MG63 (cell line): ENCODE measurements around the gene NR2F1-AS1. TPM values are rescaled to one million over a fixed set of nuclear protein-coding genes. Genes with fewer than 3 reads are reported as not detected.

Experiments
- DNase-seq: peaks from one replicate; pipeline ENCODE4 v3.0.0-alpha.2; 2020
- H3K27me3 ChIP-seq: fragments of 250-450 bp; sonication (Bioruptor Pico); 2 replicates; pipeline ENCODE4 v1.5.1; 2020; ENCODE audit warnings: mild to moderate bottlenecking, moderate library complexity
- H3K36me3 ChIP-seq: fragments of 250-450 bp; sonication (Bioruptor Pico); 2 replicates; pipeline ENCODE4 v1.5.1; 2020; ENCODE audit warnings: mild to moderate bottlenecking, moderate library complexity
- H3K4me3 ChIP-seq: fragments of 250-450 bp; sonication (Bioruptor Pico); 2 replicates; pipeline ENCODE4 v1.5.1; 2020; ENCODE audit warnings: mild to moderate bottlenecking, moderate library complexity
- H3K9me3 ChIP-seq: fragments of 250-450 bp; sonication (Bioruptor Pico); 2 replicates; pipeline ENCODE4 v1.5.1; 2020; ENCODE audit warnings: mild to moderate bottlenecking, moderate library complexity
- total RNA-seq: library from RNA; depleted of rRNA; stranded (reverse); fragments of >200 nt; shearing (Covaris generic); gene quantifications from 2 replicates; pipeline ENCODE4 v1.2.3, GENCODE V29; 2014; ENCODE audit warnings: low replicate concordance

The NR2F1-AS1 gene
- total RNA-seq, 1 experiment from 2014 or later, result 15.1 TPM

DNA sequence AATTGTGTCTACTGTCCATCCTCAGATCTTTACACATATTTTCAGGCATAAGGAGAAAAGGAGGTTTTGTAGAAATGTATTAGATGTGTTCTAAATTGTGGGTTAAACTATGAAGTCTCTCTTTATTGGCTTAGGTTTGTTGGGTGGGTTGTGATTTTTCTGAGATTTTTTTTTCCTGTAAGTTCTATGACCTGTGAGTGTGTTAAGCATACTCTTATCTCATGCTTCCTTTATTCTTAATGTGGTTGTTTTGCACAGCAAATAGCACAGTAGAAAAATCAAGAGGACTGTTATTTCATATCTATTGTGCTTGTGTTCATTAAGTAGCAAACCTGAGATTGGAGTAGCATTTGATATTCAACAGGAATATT lies 25.3 kb upstream of the NR2F1-AS1 start:
- no peaks in the 10 kb centered on the region for H3K36me3 ChIP-seq
- no peaks in the 10 kb centered on the region for H3K9me3 ChIP-seq
- H3K27me3 ChIP-seq, result peaks cover 22% of the 10 kb centered on the region
- no peak overlapping the region for H3K4me3 ChIP-seq
- DNase-seq, result no peak

- no peak for DNase-seq
- peaks cover 7% of the 10 kb centered on the region for H3K27me3 ChIP-seq
- no peaks in the 10 kb centered on the region for H3K9me3 ChIP-seq
- no peaks in the 10 kb centered on the region for H3K36me3 ChIP-seq
- no peak overlapping the region for H3K4me3 ChIP-seq
Observed at GRCh38 chr5:93604644-93605515, 23.9 kb upstream of the NR2F1-AS1 start.

DNA sequence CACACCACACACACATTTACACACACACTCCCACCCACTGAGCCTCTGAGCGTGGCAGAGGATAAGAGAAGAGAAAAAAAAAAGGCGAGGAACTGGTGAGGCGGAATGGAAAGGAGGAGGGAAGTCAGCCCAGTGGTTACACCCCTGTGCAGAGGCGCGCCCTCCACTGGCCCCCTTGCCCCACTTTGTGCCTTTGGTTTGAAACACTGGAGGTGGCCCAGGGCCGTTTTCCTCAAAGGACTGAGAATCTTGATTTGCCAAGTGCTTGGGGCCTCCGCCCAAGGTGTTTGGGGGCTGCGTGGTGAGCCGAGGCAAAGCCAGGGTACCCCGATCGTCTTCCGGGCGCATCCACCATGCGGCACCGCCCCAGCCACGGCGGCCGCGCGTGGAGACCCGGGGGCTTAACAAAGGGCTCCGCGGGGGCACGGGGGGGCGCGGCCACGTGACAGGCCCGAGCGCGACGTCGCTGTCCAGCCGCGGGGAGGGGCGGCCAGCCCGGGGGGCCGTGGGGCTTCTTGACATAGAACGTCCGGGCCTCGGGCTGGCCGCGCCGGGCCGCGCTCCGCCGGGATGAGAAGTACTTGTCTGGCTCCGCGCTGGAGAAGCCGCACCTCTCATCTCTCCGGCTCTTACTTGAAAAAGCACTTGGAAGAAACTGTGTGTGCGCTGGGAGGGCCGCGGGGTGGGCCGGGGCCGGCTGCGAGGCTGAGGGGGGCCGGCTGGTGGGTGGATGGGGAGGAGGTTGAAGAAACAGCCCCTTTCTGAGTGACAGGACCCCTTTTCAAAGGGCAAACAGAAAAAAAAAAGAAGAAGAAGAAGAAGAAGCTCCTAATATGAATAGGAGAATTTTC lies 23.0 kb upstream of the NR2F1-AS1 start:
- Histone ChIP-seq H3K4me3 (peak overlapping the region; percentile 19; the same call in 1 of the 2 replicates), H3K9me3 (no peaks in the 10 kb centered on the region), H3K27me3 (no peaks in the 10 kb centered on the region; the same call in none of the 2 replicates), H3K36me3 (no peaks in the 10 kb centered on the region)
- peak; percentile 55 for DNase-seq

DNA sequence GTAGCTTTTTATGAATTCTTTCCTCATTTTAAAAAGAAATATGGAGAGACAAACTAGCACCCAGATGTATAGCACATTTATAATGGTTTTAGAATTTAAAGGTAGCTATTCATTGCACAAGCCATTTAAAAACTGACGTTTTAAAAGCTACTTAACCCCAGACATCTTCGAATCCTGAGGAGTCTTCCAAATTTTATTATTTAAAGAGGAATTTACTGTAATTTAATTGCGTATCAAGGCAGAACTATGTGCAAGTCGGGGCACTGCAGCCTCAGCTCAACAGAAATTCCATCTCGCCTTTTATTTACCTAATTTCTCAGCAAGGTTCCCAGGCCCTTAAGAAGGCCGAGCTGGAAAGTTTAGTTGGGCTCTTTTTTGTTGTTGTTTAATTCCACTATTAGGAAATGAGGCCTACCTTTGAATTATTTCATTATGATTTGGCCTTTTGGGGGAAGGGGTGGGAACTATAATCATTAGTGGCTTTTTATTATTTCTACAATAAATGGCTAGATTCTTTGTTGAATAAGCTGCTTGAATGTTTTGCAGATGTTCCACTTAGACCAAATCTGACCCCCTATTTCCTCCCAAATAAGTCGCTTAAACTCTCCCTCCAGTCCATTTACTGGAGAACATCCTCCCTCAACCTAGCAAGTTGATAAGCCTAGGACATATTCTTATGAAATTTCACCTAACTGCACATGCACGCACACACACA lies 22.2 kb upstream of the NR2F1-AS1 start:
- H3K27me3 ChIP-seq, result no peaks in the 10 kb centered on the region
- no peaks in the 10 kb centered on the region for H3K9me3 ChIP-seq
- H3K4me3 ChIP-seq, result no peak overlapping the region
- no peak for DNase-seq
- no peaks in the 10 kb centered on the region for H3K36me3 ChIP-seq

GRCh38 chr5:93602241-93603077 lies 21.4 kb upstream of the NR2F1-AS1 start:
- no peaks in the 10 kb centered on the region for H3K9me3 ChIP-seq
- H3K36me3 ChIP-seq, result no peaks in the 10 kb centered on the region
- no peak for DNase-seq
- no peak overlapping the region for H3K4me3 ChIP-seq
- H3K27me3 ChIP-seq, result no peaks in the 10 kb centered on the region

GRCh38 chr5:93601802-93602155 lies 20.8 kb upstream of the NR2F1-AS1 start:
- Histone ChIP-seq H3K36me3 (no peaks in the 10 kb centered on the region), H3K9me3 (no peaks in the 10 kb centered on the region), H3K27me3 (no peaks in the 10 kb centered on the region), H3K4me3 (no peak overlapping the region)
- no peak for DNase-seq

DNA sequence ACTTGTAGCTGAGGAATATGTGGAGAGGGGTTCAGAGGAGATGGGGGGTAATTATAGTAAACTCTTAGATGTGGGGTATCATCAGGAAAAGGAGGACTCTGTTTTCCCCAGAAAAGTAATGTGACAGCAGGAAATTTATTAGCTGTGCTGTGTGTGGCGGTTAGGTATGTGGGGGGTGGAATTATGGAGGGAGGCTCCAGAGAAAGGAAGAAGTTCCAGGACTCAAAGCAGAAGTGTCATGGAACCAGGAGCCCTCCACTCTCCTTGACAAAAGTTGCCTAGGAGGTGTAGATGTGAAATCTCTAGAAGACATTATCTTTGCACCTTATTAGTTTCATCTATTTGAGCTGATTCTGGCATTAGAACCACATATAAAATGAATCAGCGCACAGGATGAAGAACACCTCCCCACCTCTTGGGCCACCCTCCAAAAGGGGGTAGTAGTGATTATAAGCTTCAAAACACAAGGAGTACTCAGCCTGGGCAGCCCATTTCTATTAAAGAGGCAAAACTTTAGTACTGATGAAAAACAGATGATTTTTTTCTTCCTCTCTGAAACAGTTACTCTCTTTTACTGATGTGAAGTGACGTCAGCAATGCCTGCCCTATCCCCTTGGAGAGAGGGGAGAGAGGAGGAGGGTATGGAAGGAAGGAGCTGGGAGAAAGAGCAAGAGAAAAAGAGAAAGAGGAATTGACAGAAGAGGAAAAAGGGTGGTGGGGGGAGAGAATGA lies 20.2 kb upstream of the NR2F1-AS1 start:
- no peaks in the 10 kb centered on the region for H3K27me3 ChIP-seq
- no peaks in the 10 kb centered on the region for H3K36me3 ChIP-seq
- H3K4me3 ChIP-seq, result no peak overlapping the region
- DNase-seq, result no peak
- H3K9me3 ChIP-seq, result no peaks in the 10 kb centered on the region

- H3K9me3 ChIP-seq, result no peaks in the 10 kb centered on the region
- DNase-seq, result no peak
- no peaks in the 10 kb centered on the region; the same call in 1 of the 2 replicates for H3K36me3 ChIP-seq
- no peak overlapping the region for H3K4me3 ChIP-seq
- H3K27me3 ChIP-seq, result no peaks in the 10 kb centered on the region
Observed at GRCh38 chr5:93600409-93601070, 19.5 kb upstream of the NR2F1-AS1 start.

- H3K9me3 ChIP-seq, result no peaks in the 10 kb centered on the region
- no peak overlapping the region for H3K4me3 ChIP-seq
- DNase-seq, result no peak
- peaks cover 9% of the 10 kb centered on the region for H3K36me3 ChIP-seq
- H3K27me3 ChIP-seq, result no peaks in the 10 kb centered on the region
Observed at GRCh38 chr5:93599399-93600120, 18.5 kb upstream of the NR2F1-AS1 start.

GRCh38 chr5:93599001-93599379 lies 18.0 kb upstream of the NR2F1-AS1 start:
- Histone ChIP-seq H3K36me3 (peaks cover 15% of the 10 kb centered on the region), H3K4me3 (no peak overlapping the region), H3K9me3 (no peaks in the 10 kb centered on the region), H3K27me3 (no peaks in the 10 kb centered on the region)
- DNase-seq, result no peak

GRCh38 chr5:93598091-93599000 lies 17.3 kb upstream of the NR2F1-AS1 start:
- no peak overlapping the region for H3K4me3 ChIP-seq
- DNase-seq, result no peak
- no peaks in the 10 kb centered on the region for H3K27me3 ChIP-seq
- H3K36me3 ChIP-seq, result peaks cover 22% of the 10 kb centered on the region
- H3K9me3 ChIP-seq, result no peaks in the 10 kb centered on the region

GRCh38 chr5:93596676-93597490 lies 15.9 kb upstream of the NR2F1-AS1 start:
- DNase-seq, result no peak
- Histone ChIP-seq H3K27me3 (no peaks in the 10 kb centered on the region), H3K4me3 (no peak overlapping the region), H3K9me3 (no peaks in the 10 kb centered on the region), H3K36me3 (peaks cover 34% of the 10 kb centered on the region)

- no peak for DNase-seq
- no peak overlapping the region for H3K4me3 ChIP-seq
- no peaks in the 10 kb centered on the region for H3K9me3 ChIP-seq
- H3K27me3 ChIP-seq, result no peaks in the 10 kb centered on the region
- H3K36me3 ChIP-seq, result peaks cover 37% of the 10 kb centered on the region
Observed at GRCh38 chr5:93596310-93596675, 15.3 kb upstream of the NR2F1-AS1 start.
